Endometrial microvascular endothelial cells (primary cell): ENCODE data around the gene BAG1. TPM values are rescaled to one million over a fixed set of nuclear protein-coding genes. Genes with fewer than 3 reads are reported as not detected.

ENCODE experiments used
- in situ Hi-C: cut with HindIII; loops from 2 replicates; pipeline ENCODE4 v1.10.0; 2017; ENCODE audit warnings: low sequenced_read_pairs, low pct_unique_long_range_greater_than_20kb; ENCODE audit errors: inconsistent ontology term
- total RNA-seq: library from RNA; depleted of rRNA; stranded (reverse); fragments of >200 nt; gene quantifications from one replicate; pipeline ENCODE4 v1.2.3, GENCODE V29; 2015; ENCODE audit errors: inconsistent ontology term

Gene BAG1
- 41.4 TPM for total RNA-seq

- in situ Hi-C loops, result no loop called here
These were observed at the start of gene BAG1, which contains the start of gene CHMP5 for GRCh38 chr9:33264473-33265177. Gene BAG1, minus strand, starts transcription at chr9:33264708. Gene CHMP5, plus strand, starts transcription at chr9:33265049. Its CDS starts 30 bp downstream, at chr9:33265079.

GRCh38 chr9:33311953-33312352, 47.4 kb upstream of the BAG1 start:
- in situ Hi-C loops, result no loop called here

GRCh38 chr9:33310748-33311147, 46.2 kb upstream of the BAG1 start:
- in situ Hi-C loops, result no loop called here

- in situ Hi-C loops, result no loop called here
These were observed 45.4 kb upstream of the BAG1 start for GRCh38 chr9:33309903-33310302.

GRCh38 chr9:33307067-33307466, 42.6 kb upstream of the BAG1 start:
- in situ Hi-C loops, result no loop called here

GRCh38 chr9:33306037-33306436, 41.5 kb upstream of the BAG1 start:
- in situ Hi-C loops, result no loop called here

GRCh38 chr9:33304362-33304761, 39.9 kb upstream of the BAG1 start:
- in situ Hi-C loops, result no loop called here

GRCh38 chr9:33300546-33300945, 36.0 kb upstream of the BAG1 start:
- in situ Hi-C loops, result no loop called here

GRCh38 chr9:33297432-33297831, 32.9 kb upstream of the BAG1 start:
- in situ Hi-C loops, result loop anchor here (25.0 kb wide), 1 partner anchor 165 kb away; the partner anchor contains the start of gene NOL6

GRCh38 chr9:33295571-33295970, 31.1 kb upstream of the BAG1 start:
- in situ Hi-C loops, result loop anchor here (25.0 kb wide), 1 partner anchor 167 kb away; the partner anchor contains the start of gene NOL6

- in situ Hi-C loops, result loop anchor here (25.0 kb wide), 1 partner anchor 167 kb away; the partner anchor contains the start of gene NOL6
These were observed 30.3 kb upstream of the BAG1 start for GRCh38 chr9:33294670-33295432.

- in situ Hi-C loops, result loop anchor here (25.0 kb wide), 1 partner anchor 169 kb away; the partner anchor contains the start of gene NOL6
These were observed 29.3 kb upstream of the BAG1 start for GRCh38 chr9:33293782-33294181.

GRCh38 chr9:33291901-33292300, 27.4 kb upstream of the BAG1 start:
- in situ Hi-C loops, result loop anchor here (25.0 kb wide), 1 partner anchor 170 kb away; the partner anchor contains the start of gene NOL6

- in situ Hi-C loops, result loop anchor here (25.0 kb wide), 1 partner anchor 171 kb away; the partner anchor contains the start of gene NOL6
These were observed 26.5 kb upstream of the BAG1 start for GRCh38 chr9:33291031-33291397.

- in situ Hi-C loops, result loop anchor here (25.0 kb wide), 1 partner anchor 172 kb away; the partner anchor contains the start of gene NOL6
These were observed 25.9 kb upstream of the BAG1 start, which contains the start of gene NFX1 for GRCh38 chr9:33290247-33291030. Gene NFX1, plus strand, starts transcription at chr9:33290516. Its CDS starts 57 bp downstream, at chr9:33290573.

- in situ Hi-C loops, result loop anchor here (25.0 kb wide), 1 partner anchor 172 kb away; the partner anchor contains the start of gene NOL6
These were observed 25.4 kb upstream of the BAG1 start for GRCh38 chr9:33289936-33290246.

GRCh38 chr9:33289496-33289895, 25.0 kb upstream of the BAG1 start:
- in situ Hi-C loops, result loop anchor here (25.0 kb wide), 1 partner anchor 173 kb away; the partner anchor contains the start of gene NOL6

GRCh38 chr9:33288828-33289483, 24.4 kb upstream of the BAG1 start:
- in situ Hi-C loops, result loop anchor here (25.0 kb wide), 1 partner anchor 173 kb away; the partner anchor contains the start of gene NOL6
